HepG2 (cell line): ENCODE data around the gene MGAT4D. TPM values are rescaled to one million over a fixed set of nuclear protein-coding genes. Genes with fewer than 3 reads are reported as not detected.
A peak's percentile ranks its signal among the peaks of the same experiment; 100 is the strongest.

Experiments
- FOXA1 ChIP-seq, 2 experiments: fragments of 450-650 bp in 1 of 2; sonication (generic) in 1 of 2; formaldehyde crosslinking in 1 of 2; IDR thresholded peaks; 2 replicates each; pipeline versions ENCODE4 v1.4.0 to v1.6.1; 2016 to 2020; ENCODE audit warnings: missing genetic modification reagents in 1 of 2
- FOXJ3 ChIP-seq: sonication (generic); formaldehyde crosslinking; IDR thresholded peaks from 2 replicates; pipeline ENCODE4 v1.4.0; 2020; ENCODE audit warnings: missing genetic modification reagents, mild to moderate bottlenecking, borderline replicate concordance
- GPBP1L1 ChIP-seq: sonication (generic); formaldehyde crosslinking; IDR thresholded peaks from 2 replicates; pipeline ENCODE4 v1.5.0; 2020; ENCODE audit warnings: mild to moderate bottlenecking, missing genetic modification reagents
- HNRNPUL1 ChIP-seq: fragments of 200-400 bp; formaldehyde crosslinking; IDR thresholded peaks from 2 replicates; pipeline ENCODE4 v1.6.1; 2017; ENCODE audit warnings: low read depth, mild to moderate bottlenecking, low read length, moderate library complexity
- KAT2B ChIP-seq: fragments of 150-350 bp; IDR thresholded peaks from 2 replicates; pipeline ENCODE4 v1.6.1; 2014; ENCODE audit warnings: low read depth, low read length, borderline replicate concordance
- MBD4 ChIP-seq: IDR thresholded peaks from 2 replicates; pipeline ENCODE4 v1.6.1; 2012; ENCODE audit warnings: low read length, inconsistent platforms, borderline replicate concordance
- MXI1 ChIP-seq: IDR thresholded peaks from 3 replicates; pipeline ENCODE4 v1.6.1; 2012; ENCODE audit warnings: low read depth, low read length, inconsistent platforms, borderline replicate concordance
- NCOA2 ChIP-seq: sonication (generic); formaldehyde crosslinking; IDR thresholded peaks from 2 replicates; pipeline ENCODE4 v1.8.0; 2022; ENCODE audit warnings: inconsistent platforms
- NCOR1 ChIP-seq: fragments of 200-600 bp; sonication (generic); IDR thresholded peaks from 2 replicates; pipeline ENCODE4 v1.7.0; 2017; ENCODE audit warnings: antibody characterized with exemption, low read length, borderline replicate concordance
- NR2C2 ChIP-seq: sonication (generic); formaldehyde crosslinking; IDR thresholded peaks from 2 replicates; pipeline ENCODE4 v1.4.0; 2020; ENCODE audit warnings: missing genetic modification reagents, mild to moderate bottlenecking, moderate library complexity, borderline replicate concordance
- PBX2 ChIP-seq: IDR thresholded peaks from 2 replicates; pipeline ENCODE4 v1.6.1; 2016; ENCODE audit warnings: control low read depth
- PHB2 ChIP-seq: fragments of 450-650 bp; IDR thresholded peaks from 2 replicates; pipeline ENCODE4 v1.6.1; 2018; ENCODE audit not compliant: partially characterized antibody
- RCOR2 ChIP-seq: IDR thresholded peaks from 2 replicates; pipeline ENCODE4 v1.6.1; 2016; ENCODE audit warnings: missing biosample characterization, missing genetic modification reagents
- SCMH1 ChIP-seq: sonication (generic); formaldehyde crosslinking; IDR thresholded peaks from 2 replicates; pipeline ENCODE4 v1.9.0; 2021; ENCODE audit warnings: missing genetic modification reagents, mild to moderate bottlenecking, borderline replicate concordance
- SKIL ChIP-seq: sonication (generic); formaldehyde crosslinking; IDR thresholded peaks from 2 replicates; pipeline ENCODE4 v1.8.0; 2022; ENCODE audit warnings: missing genetic modification reagents, mild to moderate bottlenecking, moderate library complexity, borderline replicate concordance
- SNAPC2 ChIP-seq: sonication (generic); formaldehyde crosslinking; IDR thresholded peaks from 2 replicates; pipeline ENCODE4 v1.8.1; 2022; ENCODE audit warnings: mild to moderate bottlenecking, missing genetic modification reagents
- TAF1 ChIP-seq: sonication (generic); formaldehyde crosslinking; IDR thresholded peaks from 2 replicates; pipeline ENCODE4 v1.4.0; 2020; ENCODE audit warnings: missing genetic modification reagents
- TOPORS ChIP-seq: sonication (generic); formaldehyde crosslinking; IDR thresholded peaks from 2 replicates; pipeline ENCODE4 v1.8.0; 2023; ENCODE audit warnings: mild to moderate bottlenecking, missing genetic modification reagents
- ZBTB2 ChIP-seq: sonication (generic); formaldehyde crosslinking; IDR thresholded peaks from 2 replicates; pipeline ENCODE4 v1.8.0; 2022; ENCODE audit warnings: low read depth, missing genetic modification reagents
- ZBTB3 ChIP-seq: sonication (generic); formaldehyde crosslinking; IDR thresholded peaks from 2 replicates; pipeline ENCODE4 v1.4.0; 2020; ENCODE audit warnings: low read depth, mild to moderate bottlenecking, moderate library complexity, missing genetic modification reagents, borderline replicate concordance
- ZFP90 ChIP-seq: sonication (generic); formaldehyde crosslinking; IDR thresholded peaks from 2 replicates; pipeline ENCODE4 v1.8.0; 2022; ENCODE audit warnings: missing genetic modification reagents, mild to moderate bottlenecking, inconsistent platforms, borderline replicate concordance
- ZNF335 ChIP-seq: sonication (generic); formaldehyde crosslinking; IDR thresholded peaks from 2 replicates; pipeline ENCODE4 v1.4.0; 2020; ENCODE audit warnings: missing genetic modification reagents
- ZNF431 ChIP-seq: sonication (generic); formaldehyde crosslinking; IDR thresholded peaks from 2 replicates; pipeline ENCODE4 v1.9.0; 2022; ENCODE audit warnings: missing genetic modification reagents, low read depth, mild to moderate bottlenecking, borderline replicate concordance
- ZNF678 ChIP-seq: sonication (generic); formaldehyde crosslinking; IDR thresholded peaks from 2 replicates; pipeline ENCODE4 v1.4.0; 2020; ENCODE audit warnings: mild to moderate bottlenecking, missing genetic modification reagents
- polyA plus RNA-seq, 8 experiments: library from polyadenylated mRNA; depleted of rRNA in 3 of 8; stranded (reverse) in 7 of 8; unstranded in 1 of 8; fragments of >200 nt; fragmentation: Illumina TruSeq in 4 of 8; extraction: Trizol in 4 of 8; gene quantifications; 2 replicates each; pipeline versions ENCODE4 v1.2.1 to v1.2.3, GENCODE V29; 2011 to 2016; ENCODE audit warnings: low read depth in 4 of 8, missing spikeins in 1 of 8, mixed read lengths in 1 of 8; ENCODE audit not compliant: insufficient read depth in 1 of 8
- total RNA-seq, 5 experiments: library from RNA; depleted of rRNA; stranded (reverse); fragments of >200 nt; fragmentation: Illumina TruSeq; extraction: Trizol; gene quantifications; 2 replicates each; pipeline ENCODE4 v1.2.3, GENCODE V29; 2016; ENCODE audit warnings: low read depth in 1 of 5
- TF ChIP-seq, protein P1 (sequence below): IDR thresholded peaks from 2 replicates; pipeline ENCODE4 v1.6.1; 2016

The MGAT4D gene
- total and polyA plus RNA-seq, 2 of the 13 experiments (the other 11 are each of a cell fraction or from before 2014, with no cell fraction given), result not detected

DNA sequence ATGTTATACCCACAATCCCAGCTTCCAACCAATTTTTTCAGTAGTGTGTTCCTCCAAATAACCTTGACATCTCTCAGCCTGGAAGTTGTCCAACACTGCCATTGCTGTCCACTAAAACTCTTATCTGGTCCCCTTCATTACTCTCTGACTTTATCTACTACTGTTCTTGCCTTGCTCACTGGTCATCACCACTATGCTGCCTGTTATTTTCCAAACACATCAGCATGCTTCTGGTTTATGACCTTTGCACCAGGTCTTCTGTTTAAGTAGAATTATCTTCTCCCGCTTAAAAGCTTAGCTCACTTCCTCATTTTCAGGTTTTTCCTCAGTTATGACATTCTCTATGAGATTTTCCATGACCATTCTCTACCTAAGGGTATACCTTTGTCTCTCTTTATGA lies 31.3 kb upstream of the MGAT4D start (continued):
- TF ChIP-seq MXI1 (no peak), SNAPC2 (no peak), ZBTB2 (CRISPR knock-in tag) (no peak), PHB2 (no peak), NCOR1 (no peak; the same call in 1 of the 2 replicates), NR2C2 (no peak), TAF1 (CRISPR knock-in tag) (no peak), TOPORS (no peak), KAT2B (no peak), FOXA1 (IDR thresholded peaks at IDR 0.05) (no peak), FOXA1 (CRISPR knock-in tag; IDR thresholded peaks at IDR 0.05) (no peak), ZNF678 (CRISPR knock-in tag) (no peak), HNRNPUL1 (no peak), GPBP1L1 (CRISPR knock-in tag) (no peak), ZBTB3 (no peak), SCMH1 (CRISPR knock-in tag) (no peak), NCOA2 (no peak), MBD4 (no peak), ZNF431 (CRISPR knock-in tag) (no peak), SKIL (CRISPR knock-in tag) (no peak), FOXJ3 (CRISPR knock-in tag) (peak; percentile 20; the same call in 1 of the 2 replicates), PBX2 (CRISPR knock-in tag) (no peak), ZFP90 (CRISPR knock-in tag) (no peak), ZNF335 (CRISPR knock-in tag) (no peak), RCOR2 (CRISPR knock-in tag) (no peak)
- TF ChIP-seq, protein P1, sequence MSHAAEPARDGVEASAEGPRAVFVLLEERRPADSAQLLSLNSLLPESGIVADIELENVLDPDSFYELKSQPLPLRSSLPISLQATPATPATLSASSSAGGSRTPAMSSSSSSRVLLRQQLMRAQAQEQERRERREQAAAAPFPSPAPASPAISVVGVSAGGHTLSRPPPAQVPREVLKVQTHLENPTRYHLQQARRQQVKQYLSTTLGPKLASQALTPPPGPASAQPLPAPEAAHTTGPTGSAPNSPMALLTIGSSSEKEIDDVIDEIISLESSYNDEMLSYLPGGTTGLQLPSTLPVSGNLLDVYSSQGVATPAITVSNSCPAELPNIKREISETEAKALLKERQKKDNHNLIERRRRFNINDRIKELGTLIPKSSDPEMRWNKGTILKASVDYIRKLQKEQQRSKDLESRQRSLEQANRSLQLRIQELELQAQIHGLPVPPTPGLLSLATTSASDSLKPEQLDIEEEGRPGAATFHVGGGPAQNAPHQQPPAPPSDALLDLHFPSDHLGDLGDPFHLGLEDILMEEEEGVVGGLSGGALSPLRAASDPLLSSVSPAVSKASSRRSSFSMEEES (CRISPR knock-in tag), result no peak
